GM19324 (cell line): Measurements from ENCODE around the gene USP49.

Experiments
- ATAC-seq: cut with Tn5 transposase; IDR thresholded peaks from one replicate; pipeline ENCODE4 v1.9.1; 2021; ENCODE audit warnings: mild to moderate bottlenecking, moderate library complexity; ENCODE audit not compliant: unreplicated experiment, low FRiP score

USP49 gene

GRCh38 chr6:41878246-41878645 lies 16.9 kb downstream of the USP49 start:
- no peak for ATAC-seq

GRCh38 chr6:41877051-41877680 lies 18.0 kb downstream of the USP49 start:
- no peak for ATAC-seq

- ATAC-seq: no peak
Measured at GRCh38 chr6:41874741-41875140, 20.4 kb downstream of the USP49 start.

GRCh38 chr6:41872147-41872546 lies 23.0 kb downstream of the USP49 start:
- ATAC-seq: no peak

GRCh38 chr6:41871691-41872090 lies 23.5 kb downstream of the USP49 start:
- no peak for ATAC-seq

- no peak for ATAC-seq
Measured at GRCh38 chr6:41859356-41859755, 35.8 kb downstream of the USP49 start.

GRCh38 chr6:41858703-41859102 lies 36.5 kb downstream of the USP49 start:
- no peak for ATAC-seq

GRCh38 chr6:41850861-41851260 lies 44.3 kb downstream of the USP49 start:
- no peak for ATAC-seq

GRCh38 chr6:41846666-41847237 lies 48.4 kb downstream of the USP49 start:
- no peak for ATAC-seq

- ATAC-seq: no peak
Measured at GRCh38 chr6:41843178-41843577, 52.0 kb downstream of the USP49 start.

GRCh38 chr6:41840326-41840725 lies 54.8 kb downstream of the USP49 start:
- ATAC-seq: no peak

- ATAC-seq: no peak
Measured at GRCh38 chr6:41836660-41837052, 58.5 kb downstream of the USP49 start.

- ATAC-seq: no peak
Measured at GRCh38 chr6:41836022-41836659, 59.0 kb downstream of the USP49 start.

GRCh38 chr6:41832263-41832662 lies 62.9 kb downstream of the USP49 start:
- ATAC-seq: no peak

GRCh38 chr6:41826343-41827022 lies 68.7 kb downstream of the USP49 start:
- ATAC-seq: no peak

GRCh38 chr6:41824571-41825569 lies 70.3 kb downstream of the USP49 start:
- no peak for ATAC-seq

- ATAC-seq: no peak
Measured at GRCh38 chr6:41823178-41823577, 72.0 kb downstream of the USP49 start.

- no peak for ATAC-seq
Measured at GRCh38 chr6:41822021-41822420, 73.2 kb downstream of the USP49 start.

GRCh38 chr6:41821266-41821665 lies 73.9 kb downstream of the USP49 start:
- ATAC-seq: no peak

- ATAC-seq: no peak
Measured at GRCh38 chr6:41818271-41819054, 76.7 kb downstream of the USP49 start.
